GM21367 (cell line): ENCODE measurements around the gene ANXA7.

Experiments used
- ATAC-seq: cut with Tn5 transposase; IDR thresholded peaks from one replicate; pipeline ENCODE4 v1.9.1; 2021; ENCODE audit not compliant: unreplicated experiment

Gene ANXA7

DNA sequence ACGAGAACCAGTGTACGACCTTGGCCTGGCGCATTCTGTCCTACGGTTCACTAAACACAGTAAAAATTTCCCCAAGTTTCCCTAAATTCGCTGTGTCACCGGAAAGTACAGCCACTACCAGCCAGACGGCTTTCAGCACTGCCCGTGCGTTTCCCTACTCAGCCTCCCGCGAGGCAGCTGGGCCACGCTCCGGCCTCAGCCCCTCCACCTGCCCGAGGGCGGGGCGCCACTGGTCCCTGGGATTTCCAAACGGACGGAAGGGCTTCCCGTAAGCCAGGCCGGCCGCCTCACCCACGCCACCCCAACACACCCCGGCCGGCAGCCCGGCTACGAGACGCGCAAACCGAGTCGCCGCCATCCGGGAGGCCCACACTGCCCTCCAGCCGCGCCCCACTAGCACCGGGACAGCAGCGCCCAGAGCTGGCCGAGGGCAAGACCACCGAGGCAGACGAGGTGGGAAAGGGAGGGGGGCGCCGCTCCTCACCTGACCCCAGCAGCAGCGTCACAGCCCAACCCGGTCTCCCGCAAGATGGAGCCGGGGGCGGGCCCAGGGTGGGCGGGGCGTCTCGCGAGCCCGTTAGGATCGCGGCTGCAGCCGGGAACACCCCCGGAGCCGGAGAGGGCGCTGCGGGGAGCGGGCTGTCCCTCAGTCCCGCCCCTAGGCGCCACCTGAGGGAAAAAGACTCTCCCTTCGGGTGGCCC, at the start of gene ANXA7:
Gene ANXA7, minus strand, starts transcription at position 531 of the 702 bp plus-strand sequence. CDS start 13,202 bp downstream, outside the sequence.
- ATAC-seq: peak; percentile 85

DNA sequence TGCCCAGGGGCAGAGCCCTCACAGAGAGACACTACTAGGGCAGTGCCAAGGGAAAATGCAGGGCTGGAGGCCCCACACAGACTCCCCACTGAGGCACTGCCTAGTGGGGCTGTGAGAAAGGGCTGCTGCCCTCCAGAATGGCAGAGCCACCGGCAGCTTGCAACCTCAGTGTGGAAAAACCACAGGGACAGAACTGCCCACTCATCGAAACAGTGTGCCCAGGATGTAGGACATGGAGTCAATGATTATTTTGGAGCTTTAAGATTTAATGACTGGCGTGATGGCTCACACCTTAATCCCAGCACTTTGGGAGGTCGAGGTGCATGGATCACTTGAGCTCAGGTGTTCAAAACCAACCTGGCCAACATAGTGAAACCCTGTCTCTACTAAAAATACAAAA, 47.0 kb upstream of the ANXA7 start:
- no peak for ATAC-seq

GRCh38 chr10:73459683-73460314, 45.9 kb upstream of the ANXA7 start:
- no peak for ATAC-seq

DNA sequence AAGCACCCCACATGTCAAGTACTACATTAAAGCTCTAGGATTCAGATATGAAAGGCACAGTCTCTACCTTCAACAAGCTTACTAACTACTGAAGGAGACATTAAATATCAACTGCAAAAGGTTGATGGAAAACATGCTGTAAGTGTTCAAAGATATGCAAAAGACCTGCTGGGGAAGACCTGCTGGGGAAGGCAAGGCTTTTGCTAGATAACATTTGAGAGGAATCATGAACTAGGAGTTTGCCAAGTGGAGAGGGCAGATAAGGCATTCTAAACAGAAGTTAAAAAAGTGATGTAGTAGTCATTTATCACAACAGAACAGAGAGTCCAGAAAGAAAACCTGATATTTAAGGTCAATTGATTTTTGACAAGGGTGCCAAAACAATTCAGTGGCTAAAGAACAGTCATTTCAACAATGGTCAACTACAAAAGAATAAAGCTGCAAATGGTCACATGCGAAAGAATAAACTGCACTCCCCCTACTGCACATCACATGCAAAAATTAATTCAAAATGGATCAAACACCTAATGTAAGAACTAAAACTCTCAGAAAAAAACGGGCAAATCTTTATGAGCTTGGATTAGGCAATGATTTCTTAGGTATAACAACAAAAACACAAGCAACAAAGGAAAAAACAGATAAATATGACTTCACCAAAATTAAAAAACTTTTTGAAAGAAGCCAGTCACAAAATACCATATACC, 42.5 kb upstream of the ANXA7 start:
- no peak for ATAC-seq

DNA sequence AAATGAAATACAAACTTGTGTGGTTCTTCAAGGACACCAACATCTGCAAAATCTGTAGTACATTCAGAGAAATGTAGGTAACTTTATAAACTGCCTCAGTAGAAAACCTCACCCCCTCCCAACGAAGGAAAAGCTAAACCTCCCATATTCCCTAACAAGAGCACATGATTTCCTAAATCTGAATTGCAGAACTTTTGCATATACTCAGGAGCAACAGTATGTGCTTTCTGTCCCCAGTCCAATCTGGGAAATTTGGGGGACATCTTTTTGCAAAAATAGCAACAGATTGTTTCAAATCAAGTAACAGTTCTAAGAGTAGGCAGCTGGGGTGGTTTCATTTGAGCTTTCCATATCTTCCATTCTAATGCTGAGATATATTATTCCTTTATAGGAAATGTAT, 35.3 kb upstream of the ANXA7 start:
- ATAC-seq: no peak

- ATAC-seq: no peak
Observed at GRCh38 chr10:73448384-73448783, 34.5 kb upstream of the ANXA7 start.

- ATAC-seq: no peak
Observed at GRCh38 chr10:73446926-73447325, 33.1 kb upstream of the ANXA7 start.

- ATAC-seq: no peak
Observed at GRCh38 chr10:73444457-73444856, 30.6 kb upstream of the ANXA7 start.

GRCh38 chr10:73439605-73440312, 25.9 kb upstream of the ANXA7 start:
- no peak for ATAC-seq

- ATAC-seq: no peak
Observed at GRCh38 chr10:73439055-73439454, 25.2 kb upstream of the ANXA7 start.

GRCh38 chr10:73433538-73433867, 19.6 kb upstream of the ANXA7 start, which contains the start of gene MSS51:
TSS of gene MSS51 (minus strand) at chr10:73433561. CDS start at chr10:73428284, 5,277 bp downstream.
- ATAC-seq: no peak

DNA sequence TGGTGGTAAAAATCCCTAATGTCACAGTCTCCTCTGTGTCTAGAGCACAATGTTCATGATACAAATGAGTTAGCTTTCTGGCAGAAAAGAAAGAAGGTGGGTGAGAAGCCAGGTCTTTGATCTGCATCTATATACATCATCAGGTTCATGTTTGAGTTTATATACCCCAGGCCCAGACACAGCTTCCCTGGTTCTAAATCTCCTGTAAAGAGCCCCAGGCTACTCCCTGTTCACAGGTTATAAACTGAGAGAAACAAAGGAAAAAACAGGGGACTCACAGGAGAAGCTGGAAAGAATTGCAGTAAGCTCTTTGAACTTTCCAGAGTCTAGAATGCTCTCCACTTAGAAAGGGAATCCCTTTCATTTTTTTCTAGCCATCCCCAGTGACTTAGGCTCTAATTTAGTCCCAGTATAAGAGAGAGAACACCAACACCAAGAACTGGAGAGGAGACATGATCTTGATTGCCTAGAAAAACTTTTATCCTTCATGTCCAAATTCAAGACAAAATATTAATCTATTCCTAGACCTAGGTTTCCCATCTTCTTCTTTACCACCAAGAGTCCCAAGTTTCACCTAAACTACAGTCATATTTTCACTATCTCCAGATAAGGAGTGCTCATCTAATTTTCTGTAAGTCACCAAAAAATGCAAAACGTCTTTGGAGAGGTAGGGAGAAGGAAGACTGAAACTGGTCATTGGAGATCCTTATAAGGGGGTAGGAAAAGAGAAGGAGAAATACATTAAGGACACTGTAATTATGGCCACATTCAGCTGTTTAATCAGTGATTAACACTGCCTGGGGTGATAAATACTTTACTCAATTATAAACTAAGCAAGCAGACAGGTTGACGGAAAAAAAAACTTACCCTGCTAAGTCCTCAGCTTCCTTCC, 19.0 kb upstream of the ANXA7 start:
- ATAC-seq: no peak

DNA sequence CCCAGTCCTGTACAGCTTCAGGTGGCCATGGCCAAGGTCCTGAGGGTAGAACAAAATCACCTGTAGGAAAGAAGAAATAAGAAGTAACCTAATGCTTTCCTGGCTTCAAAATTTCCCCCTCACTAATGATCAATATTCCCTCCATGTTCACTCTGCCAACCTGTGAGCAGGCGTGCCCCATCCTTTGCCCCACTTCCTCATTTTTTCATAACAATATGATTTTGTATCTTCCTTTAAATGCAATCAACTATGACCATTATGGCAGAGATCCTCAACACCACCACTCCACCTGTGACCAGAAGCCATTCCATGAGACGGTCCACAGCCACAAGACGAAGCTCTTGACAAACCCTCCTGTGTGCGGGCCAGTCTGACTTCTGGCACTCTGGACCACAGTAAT, 12.5 kb upstream of the ANXA7 start:
- no peak for ATAC-seq

- ATAC-seq: no peak
Observed at GRCh38 chr10:73424478-73424877, 10.6 kb upstream of the ANXA7 start.

- no peak for ATAC-seq
Observed at GRCh38 chr10:73423309-73423708, 9.5 kb upstream of the ANXA7 start.

DNA sequence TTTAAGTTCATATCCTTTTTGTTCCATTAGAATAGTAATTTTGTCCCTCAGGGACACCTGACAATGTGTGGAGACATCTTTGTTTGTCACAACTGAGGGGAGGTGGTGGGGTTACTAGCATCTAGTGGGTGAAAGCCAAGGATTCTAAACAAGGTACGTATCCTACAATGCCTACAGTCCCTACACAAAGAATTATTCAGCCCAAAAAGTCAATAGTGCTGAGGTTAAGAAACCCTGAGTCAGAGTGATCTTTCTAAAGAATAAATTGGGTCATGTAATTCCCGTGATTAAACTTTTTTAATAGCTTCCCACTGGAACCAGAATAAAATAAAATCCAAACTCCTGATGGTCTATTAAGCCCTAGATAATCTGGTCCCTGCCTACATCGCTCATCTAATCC, 2.7 kb upstream of the ANXA7 start:
- ATAC-seq: no peak

- peak; percentile 17 for ATAC-seq
Observed at GRCh38 chr10:73414230-73414945, 530 bp upstream of the ANXA7 start.

DNA sequence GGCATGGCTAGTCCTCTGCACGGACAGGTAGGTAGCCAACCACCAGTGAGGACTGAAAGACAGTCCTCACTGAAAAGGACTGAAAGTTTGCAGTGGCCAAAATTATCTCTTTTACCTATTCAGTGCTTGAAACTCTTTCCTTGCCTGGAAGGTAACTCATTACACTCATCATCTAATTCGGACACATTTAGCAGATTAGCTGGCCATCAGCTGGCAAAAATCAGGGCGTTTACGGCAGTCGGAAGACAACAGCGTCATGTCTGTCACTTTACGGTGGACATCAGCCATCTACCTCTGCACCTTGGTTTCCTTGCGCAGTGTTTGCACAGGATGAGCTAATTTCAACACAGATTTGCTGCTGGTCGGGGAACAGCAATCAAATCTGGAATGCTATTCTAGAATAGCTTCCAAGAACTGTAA, 740 bp downstream of the ANXA7 start:
- ATAC-seq: peak; percentile 20

- ATAC-seq: no peak
Observed at GRCh38 chr10:73410897-73411296, 3.0 kb downstream of the ANXA7 start.

GRCh38 chr10:73408978-73409521, 4.8 kb downstream of the ANXA7 start:
- ATAC-seq: no peak
